Naive thymus-derived CD4-positive, alpha-beta T cell (primary cell): ENCODE data around the gene FNBP1L. TPM values are rescaled to one million over a fixed set of nuclear protein-coding genes. Genes with fewer than 3 reads are reported as not detected.

Experiments
- ATAC-seq: fragments of 150-1000 bp; cut with Tn5 transposase; 2 replicates; pipeline ENCODE4 v1.10.0; 2021; ENCODE audit warnings: mild to moderate bottlenecking, moderate library complexity
- CTCF ChIA-PET: fragments of 350-600 bp; sonication (Branson Sonifier 250); formaldehyde crosslinking; loops from one replicate; lab custom pipeline; 2021; ENCODE audit warnings: antibody characterized with exemption; lab: Charles Lee
- POLR2A ChIA-PET: fragments of 350-600 bp; sonication (Branson Sonifier 250); formaldehyde crosslinking; loops from one replicate; lab custom pipeline; 2021; ENCODE audit warnings: antibody characterized with exemption, inconsistent platforms; lab: Charles Lee
- DNase-seq, 9 donors: peaks; one replicate each; pipeline versions ENCODE4 v3.0.0 to v3.0.0-alpha.2; 2020 to 2022; ENCODE audit warnings: mixed read lengths in 1 of 9
- H3K27ac ChIP-seq: one replicate; pipeline ENCODE4 v1.7.0; 2013; ENCODE audit warnings: mild to moderate bottlenecking, low read depth, low read length, moderate library complexity
- H3K27me3 ChIP-seq, 2 donors: one replicate each; pipeline ENCODE4 v1.7.0; 2013; ENCODE audit warnings: low read length in 2 of 2, mild to moderate bottlenecking in 2 of 2, moderate library complexity in 2 of 2; ENCODE audit not compliant: control insufficient read depth in 2 of 2, insufficient read depth in 2 of 2
- H3K36me3 ChIP-seq, 3 experiments: 1 replicate in 2 of 3; 2 replicates in 1 of 3; pipeline ENCODE4 v1.7.0; 2013; ENCODE audit warnings: low read length in 3 of 3, mild to moderate bottlenecking in 3 of 3, moderate library complexity in 1 of 3; ENCODE audit not compliant: insufficient read depth in 3 of 3, control insufficient read depth in 2 of 3
- H3K4me1 ChIP-seq, 2 donors: one replicate each; pipeline ENCODE4 v1.7.0; 2013; ENCODE audit warnings: low read length in 2 of 2, mild to moderate bottlenecking in 2 of 2, moderate library complexity in 1 of 2; ENCODE audit not compliant: control insufficient read depth in 2 of 2, insufficient read depth in 2 of 2
- H3K4me3 ChIP-seq: 2 replicates; pipeline ENCODE4 v1.7.0; 2013; ENCODE audit warnings: mild to moderate bottlenecking, low read length
- H3K9me3 ChIP-seq, 3 experiments: 1 replicate in 2 of 3; 2 replicates in 1 of 3; pipeline ENCODE4 v1.7.0; 2013; ENCODE audit warnings: low read length in 3 of 3; ENCODE audit not compliant: control insufficient read depth in 2 of 3
- H3K27ac Mint-ChIP-seq, 9 donors: one replicate each; pipeline ENCODE4 v1.8.0; 2020 to 2022; ENCODE audit warnings: mixed read lengths in 9 of 9, mild to moderate bottlenecking in 8 of 9, moderate library complexity in 5 of 9, inconsistent platforms in 2 of 9
- H3K27me3 Mint-ChIP-seq, 5 donors: one replicate each; pipeline ENCODE4 v1.8.0; 2021 to 2022; ENCODE audit warnings: mixed read lengths in 5 of 5, mild to moderate bottlenecking in 1 of 5
- H3K36me3 Mint-ChIP-seq, 5 donors: one replicate each; pipeline ENCODE4 v1.8.0; 2020 to 2022; ENCODE audit warnings: mixed read lengths in 5 of 5, mild to moderate bottlenecking in 3 of 5, inconsistent platforms in 1 of 5
- H3K4me1 Mint-ChIP-seq, 7 donors: one replicate each; pipeline ENCODE4 v1.8.0; 2020 to 2022; ENCODE audit warnings: mixed read lengths in 7 of 7, mild to moderate bottlenecking in 3 of 7, inconsistent platforms in 1 of 7
- H3K4me3 Mint-ChIP-seq, 10 donors: one replicate each; pipeline ENCODE4 v1.8.0; 2020 to 2022; ENCODE audit warnings: mild to moderate bottlenecking in 10 of 10, mixed read lengths in 10 of 10, moderate library complexity in 6 of 10, inconsistent platforms in 2 of 10
- H3K9me3 Mint-ChIP-seq, 11 donors: one replicate each; pipeline ENCODE4 v1.8.0; 2020 to 2022; ENCODE audit warnings: mixed read lengths in 11 of 11, mild to moderate bottlenecking in 4 of 11, inconsistent platforms in 1 of 11, moderate library complexity in 1 of 11
- intact Hi-C, 2 donors: fragments of 100-400 bp; cut with micrococcal nuclease; formaldehyde crosslinking; loops; one replicate each; pipeline ENCODE4 v1.15.1; 2023
- polyA plus RNA-seq, 2 donors: library from polyadenylated mRNA; unstranded; fragments of 300-500 nt; fragmentation: Illumina TruSeq; gene quantifications; one replicate each; pipeline ENCODE4 v1.2.3, GENCODE V29; 2021
- total RNA-seq, 6 experiments: library from RNA in 5 of 6; stranded (reverse) in 5 of 6; gene quantifications; 1 replicate in 5 of 6; 2 replicates in 1 of 6; pipeline ENCODE4 v1.2.3 and lab custom pipeline; 2021 to 2026

FNBP1L gene
- total and polyA plus RNA-seq, 7 experiments from 2014 or later, result 0.07 to 2.6 (median 1.1) TPM

GRCh38 chr1:93559695-93560094 lies 111.8 kb downstream of the FNBP1L start:
- no peak for ATAC-seq
- CTCF ChIA-PET, result no interaction called here
- intact Hi-C loops, result no loop called here
- peaks cover 5 to 12% (median 8%) of the 10 kb centered on the region in 7 donors for H3K4me1 Mint-ChIP-seq
- no peaks in the 10 kb centered on the region for H3K9me3 ChIP-seq
- H3K9me3 Mint-ChIP-seq, result no peaks in the 10 kb centered on the region
- H3K4me1 ChIP-seq, result no peaks in the 10 kb centered on the region
- H3K27me3 Mint-ChIP-seq, result peaks cover 0 to 14% (median 0%) of the 10 kb centered on the region in 5 donors
- no peak overlapping the region for H3K4me3 Mint-ChIP-seq
- no peak overlapping the region for H3K4me3 ChIP-seq
- H3K27me3 ChIP-seq, result no peaks in the 10 kb centered on the region
- POLR2A ChIA-PET, result no interaction called here
- H3K36me3 Mint-ChIP-seq, result no peaks in the 10 kb centered on the region
- H3K27ac ChIP-seq, result no peak overlapping the region
- no peak overlapping the region for H3K27ac Mint-ChIP-seq
- DNase-seq, result no peak
- H3K36me3 ChIP-seq, result no peaks in the 10 kb centered on the region

GRCh38 chr1:93565496-93566206 lies 117.7 kb downstream of the FNBP1L start:
- no peaks in the 10 kb centered on the region for H3K36me3 Mint-ChIP-seq
- Histone ChIP-seq H3K9me3 (no peaks in the 10 kb centered on the region), H3K4me3 (no peak overlapping the region), H3K27ac (no peak overlapping the region), H3K27me3 (no peaks in the 10 kb centered on the region), H3K36me3 (no peaks in the 10 kb centered on the region), H3K4me1 (no peaks in the 10 kb centered on the region)
- H3K27me3 Mint-ChIP-seq, result peaks cover 0 to 5% (median 0%) of the 10 kb centered on the region in 5 donors
- no peaks in the 10 kb centered on the region for H3K9me3 Mint-ChIP-seq
- no peak overlapping the region for H3K4me3 Mint-ChIP-seq
- ChIA-PET POLR2A (no interaction called here), CTCF (interaction anchor here (0.7 kb wide), 1 partner anchor 683 kb away, joined by 3 read pairs; no protein-coding TSS in a partner anchor)
- ATAC-seq, result no peak
- no peak overlapping the region for H3K27ac Mint-ChIP-seq
- H3K4me1 Mint-ChIP-seq, result no peaks in the 10 kb centered on the region
- DNase-seq, result no peak
- intact Hi-C loops, result no loop called here

GRCh38 chr1:93566227-93566626 lies 118.3 kb downstream of the FNBP1L start:
- Histone ChIP-seq H3K27me3 (no peaks in the 10 kb centered on the region), H3K36me3 (no peaks in the 10 kb centered on the region), H3K4me3 (no peak overlapping the region), H3K4me1 (no peaks in the 10 kb centered on the region), H3K9me3 (no peaks in the 10 kb centered on the region), H3K27ac (no peak overlapping the region)
- no peak for DNase-seq
- peaks cover 0 to 5% (median 0%) of the 10 kb centered on the region in 5 donors for H3K27me3 Mint-ChIP-seq
- H3K9me3 Mint-ChIP-seq, result no peaks in the 10 kb centered on the region
- no peak overlapping the region for H3K27ac Mint-ChIP-seq
- POLR2A ChIA-PET, result no interaction called here
- ATAC-seq, result no peak
- CTCF ChIA-PET, result no interaction called here
- H3K36me3 Mint-ChIP-seq, result no peaks in the 10 kb centered on the region
- intact Hi-C loops, result no loop called here
- H3K4me1 Mint-ChIP-seq, result no peaks in the 10 kb centered on the region
- H3K4me3 Mint-ChIP-seq, result no peak overlapping the region

- POLR2A ChIA-PET, result no interaction called here
- no peak for ATAC-seq
- Histone ChIP-seq H3K27ac (no peak overlapping the region), H3K27me3 (no peaks in the 10 kb centered on the region), H3K4me3 (no peak overlapping the region), H3K9me3 (no peaks in the 10 kb centered on the region), H3K36me3 (no peaks in the 10 kb centered on the region), H3K4me1 (no peaks in the 10 kb centered on the region)
- intact Hi-C loops, result no loop called here
- Mint-ChIP-seq H3K27ac (no peak overlapping the region), H3K36me3 (no peaks in the 10 kb centered on the region), H3K27me3 (peaks cover 0 to 5% (median 0%) of the 10 kb centered on the region in 5 donors), H3K4me3 (no peak overlapping the region), H3K4me1 (no peaks in the 10 kb centered on the region), H3K9me3 (no peaks in the 10 kb centered on the region)
- CTCF ChIA-PET, result no interaction called here
- no peak for DNase-seq
These were observed 119.5 kb downstream of the FNBP1L start for GRCh38 chr1:93567255-93567918.

GRCh38 chr1:93569489-93569888 lies 121.6 kb downstream of the FNBP1L start:
- H3K27me3 ChIP-seq, result no peaks in the 10 kb centered on the region
- intact Hi-C loops, result no loop called here
- ChIA-PET CTCF (no interaction called here), POLR2A (no interaction called here)
- no peak overlapping the region for H3K27ac ChIP-seq
- no peak overlapping the region for H3K4me3 Mint-ChIP-seq
- no peaks in the 10 kb centered on the region for H3K36me3 Mint-ChIP-seq
- H3K9me3 Mint-ChIP-seq, result no peaks in the 10 kb centered on the region
- no peaks in the 10 kb centered on the region for H3K4me1 Mint-ChIP-seq
- H3K27ac Mint-ChIP-seq, result no peak overlapping the region
- no peaks in the 10 kb centered on the region for H3K36me3 ChIP-seq
- no peaks in the 10 kb centered on the region for H3K9me3 ChIP-seq
- no peaks in the 10 kb centered on the region for H3K4me1 ChIP-seq
- DNase-seq, result no peak
- peaks cover 0 to 5% (median 0%) of the 10 kb centered on the region in 5 donors for H3K27me3 Mint-ChIP-seq
- ATAC-seq, result no peak
- no peak overlapping the region for H3K4me3 ChIP-seq

- Mint-ChIP-seq H3K4me1 (no peaks in the 10 kb centered on the region), H3K27ac (no peak overlapping the region), H3K27me3 (no peaks in the 10 kb centered on the region), H3K36me3 (no peaks in the 10 kb centered on the region), H3K9me3 (no peaks in the 10 kb centered on the region), H3K4me3 (no peak overlapping the region)
- POLR2A ChIA-PET, result interaction anchor here (0.6 kb wide), 1 partner anchor 918 kb away, joined by 6 read pairs; no protein-coding TSS in a partner anchor
- H3K27me3 ChIP-seq, result no peaks in the 10 kb centered on the region
- no peaks in the 10 kb centered on the region for H3K9me3 ChIP-seq
- intact Hi-C loops, result no loop called here
- ATAC-seq (no peak), DNase-seq (no peak)
- CTCF ChIA-PET, result interaction anchor here (0.7 kb wide), 1 partner anchor 294 kb away, joined by 3 read pairs; no protein-coding TSS in a partner anchor
- H3K4me3 ChIP-seq, result no peak overlapping the region
- no peak overlapping the region for H3K27ac ChIP-seq
- H3K36me3 ChIP-seq, result no peaks in the 10 kb centered on the region
- no peaks in the 10 kb centered on the region for H3K4me1 ChIP-seq
These were observed 123.8 kb downstream of the FNBP1L start for GRCh38 chr1:93571623-93572310.
